Osteocyte (in vitro differentiated cells): ENCODE results near the gene PIMREG. TPM values are rescaled to one million over a fixed set of nuclear protein-coding genes. Genes with fewer than 3 reads are reported as not detected.

ENCODE experiments used
- DNase-seq: peaks from one replicate; pipeline ENCODE4 v3.0.0; 2021; ENCODE audit warnings: mixed read lengths; ENCODE audit not compliant: unreplicated experiment; ENCODE audit errors: extremely low spot score
- H3K27ac Mint-ChIP-seq: one replicate; pipeline ENCODE4 v1.8.0; 2021; ENCODE audit warnings: mild to moderate bottlenecking, mixed read lengths; ENCODE audit not compliant: unreplicated experiment
- H3K27me3 Mint-ChIP-seq: one replicate; pipeline ENCODE4 v1.8.0; 2021; ENCODE audit warnings: mixed read lengths; ENCODE audit not compliant: unreplicated experiment
- H3K36me3 Mint-ChIP-seq: one replicate; pipeline ENCODE4 v1.8.0; 2021; ENCODE audit warnings: mixed read lengths; ENCODE audit not compliant: unreplicated experiment
- H3K4me1 Mint-ChIP-seq: one replicate; pipeline ENCODE4 v1.8.0; 2021; ENCODE audit warnings: mixed read lengths; ENCODE audit not compliant: unreplicated experiment
- H3K4me3 Mint-ChIP-seq: one replicate; pipeline ENCODE4 v1.8.0; 2021; ENCODE audit warnings: mild to moderate bottlenecking, moderate library complexity, mixed read lengths; ENCODE audit not compliant: unreplicated experiment
- H3K9me3 Mint-ChIP-seq: one replicate; pipeline ENCODE4 v1.8.0; 2021; ENCODE audit warnings: mixed read lengths; ENCODE audit not compliant: unreplicated experiment
- total RNA-seq: library from RNA; stranded (reverse); gene quantifications from 2 replicates; pipeline ENCODE4 v1.2.1, GENCODE V29; 2021
- TF ChIP-seq, protein P1 (sequence below): fragments of 200-600 bp; sonication (generic); IDR thresholded peaks from 2 replicates; pipeline ENCODE4 v1.5.0; 2021; ENCODE audit warnings: antibody characterized with exemption, mild to moderate bottlenecking, moderate library complexity

PIMREG gene
- total RNA-seq, 1 donor from 2014 or later: 8.9 TPM

GRCh38 chr17:6456914-6457687, 12.8 kb downstream of the PIMREG start:
- Mint-ChIP-seq H3K36me3 (no peaks in the 10 kb centered on the region), H3K4me3 (no peak overlapping the region), H3K9me3 (no peaks in the 10 kb centered on the region), H3K27me3 (peaks cover 6% of the 10 kb centered on the region), H3K4me1 (peaks cover 13% of the 10 kb centered on the region), H3K27ac (no peak overlapping the region)
- TF ChIP-seq, protein P1, sequence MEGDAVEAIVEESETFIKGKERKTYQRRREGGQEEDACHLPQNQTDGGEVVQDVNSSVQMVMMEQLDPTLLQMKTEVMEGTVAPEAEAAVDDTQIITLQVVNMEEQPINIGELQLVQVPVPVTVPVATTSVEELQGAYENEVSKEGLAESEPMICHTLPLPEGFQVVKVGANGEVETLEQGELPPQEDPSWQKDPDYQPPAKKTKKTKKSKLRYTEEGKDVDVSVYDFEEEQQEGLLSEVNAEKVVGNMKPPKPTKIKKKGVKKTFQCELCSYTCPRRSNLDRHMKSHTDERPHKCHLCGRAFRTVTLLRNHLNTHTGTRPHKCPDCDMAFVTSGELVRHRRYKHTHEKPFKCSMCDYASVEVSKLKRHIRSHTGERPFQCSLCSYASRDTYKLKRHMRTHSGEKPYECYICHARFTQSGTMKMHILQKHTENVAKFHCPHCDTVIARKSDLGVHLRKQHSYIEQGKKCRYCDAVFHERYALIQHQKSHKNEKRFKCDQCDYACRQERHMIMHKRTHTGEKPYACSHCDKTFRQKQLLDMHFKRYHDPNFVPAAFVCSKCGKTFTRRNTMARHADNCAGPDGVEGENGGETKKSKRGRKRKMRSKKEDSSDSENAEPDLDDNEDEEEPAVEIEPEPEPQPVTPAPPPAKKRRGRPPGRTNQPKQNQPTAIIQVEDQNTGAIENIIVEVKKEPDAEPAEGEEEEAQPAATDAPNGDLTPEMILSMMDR: no peak
- DNase-seq: no peak

DNA sequence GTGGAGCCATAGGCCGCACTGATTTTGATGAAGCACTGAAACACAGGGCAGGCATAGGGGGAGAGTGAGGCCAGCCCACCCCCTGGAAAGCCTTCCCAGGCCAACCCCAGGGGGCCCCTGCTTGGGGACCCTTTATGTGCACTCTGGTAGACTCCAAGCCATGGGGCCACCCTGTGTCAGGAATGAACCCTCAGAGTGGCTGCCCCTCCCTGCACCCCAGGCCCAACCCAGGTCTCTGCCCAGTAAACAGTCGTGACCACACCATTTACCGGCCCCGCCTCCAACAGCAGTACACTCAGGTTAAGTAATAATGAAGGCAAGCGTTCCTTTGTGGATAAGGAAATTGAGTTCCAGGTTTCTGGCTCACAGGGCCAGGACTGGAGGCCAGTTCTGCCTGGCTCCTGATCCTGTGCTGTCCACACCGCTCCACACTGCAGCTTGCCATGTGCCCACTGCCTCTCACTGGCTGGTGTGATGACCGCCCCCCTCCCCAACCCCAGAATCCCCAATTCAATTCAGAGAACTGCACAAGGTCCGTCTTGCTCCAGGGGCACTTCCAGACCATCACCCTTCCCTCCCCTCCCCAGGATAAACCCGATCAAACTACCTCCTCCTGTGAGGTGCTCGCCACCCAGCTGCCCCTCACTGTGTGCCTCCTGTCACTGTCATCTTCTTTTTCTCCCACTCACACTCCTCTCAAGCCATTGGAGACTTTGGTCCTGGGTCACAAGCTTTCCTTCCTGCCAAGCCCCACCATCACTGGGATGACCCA, 13.6 kb downstream of the PIMREG start:
- DNase-seq: no peak
- H3K36me3 Mint-ChIP-seq: no peaks in the 10 kb centered on the region
- no peaks in the 10 kb centered on the region for H3K9me3 Mint-ChIP-seq
- H3K27ac Mint-ChIP-seq: no peak overlapping the region
- no peak overlapping the region for H3K4me3 Mint-ChIP-seq
- H3K27me3 Mint-ChIP-seq: peaks cover 6% of the 10 kb centered on the region
- H3K4me1 Mint-ChIP-seq: peaks cover 13% of the 10 kb centered on the region
- TF ChIP-seq, protein P1: no peak

GRCh38 chr17:6458460-6458950, 14.2 kb downstream of the PIMREG start:
- TF ChIP-seq, protein P1: no peak
- H3K9me3 Mint-ChIP-seq: no peaks in the 10 kb centered on the region
- DNase-seq: no peak
- H3K27me3 Mint-ChIP-seq: peaks cover 6% of the 10 kb centered on the region
- no peak overlapping the region for H3K27ac Mint-ChIP-seq
- peaks cover 13% of the 10 kb centered on the region for H3K4me1 Mint-ChIP-seq
- no peak overlapping the region for H3K4me3 Mint-ChIP-seq
- no peaks in the 10 kb centered on the region for H3K36me3 Mint-ChIP-seq

DNA sequence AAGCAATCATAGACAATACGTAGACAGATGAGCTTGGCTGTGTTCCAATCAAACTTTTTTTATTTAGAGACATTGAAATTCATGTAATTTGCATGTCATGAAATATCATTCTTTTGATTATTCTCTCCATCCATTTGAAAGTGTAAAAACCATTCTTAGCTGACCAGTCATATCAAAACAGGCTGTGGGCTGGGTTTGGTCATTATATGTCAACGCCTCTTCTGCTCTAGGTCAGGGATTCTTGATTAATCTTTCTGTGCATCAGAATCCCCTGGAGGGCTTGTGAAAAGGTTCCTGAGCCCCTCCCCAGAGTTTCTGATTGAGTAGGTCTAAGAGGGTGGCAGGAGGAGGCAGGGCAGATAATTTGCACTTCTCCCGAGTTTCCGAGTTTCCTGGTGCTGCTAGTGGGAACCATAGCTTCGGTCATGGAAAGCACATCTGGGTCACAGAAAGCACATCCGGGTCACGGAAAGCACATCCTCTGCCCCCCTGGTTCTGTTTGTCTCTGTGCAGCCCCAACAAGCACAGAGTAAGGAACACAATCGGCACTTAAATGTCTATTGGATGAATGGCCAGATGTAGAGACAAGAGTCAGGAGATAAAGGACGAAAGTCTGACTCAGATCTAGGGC, 16.4 kb downstream of the PIMREG start:
- Mint-ChIP-seq H3K27ac (no peak overlapping the region), H3K9me3 (no peaks in the 10 kb centered on the region), H3K4me3 (no peak overlapping the region), H3K4me1 (peaks cover 7% of the 10 kb centered on the region), H3K36me3 (no peaks in the 10 kb centered on the region), H3K27me3 (peaks cover 6% of the 10 kb centered on the region)
- no peak for DNase-seq
- TF ChIP-seq, protein P1: no peak

DNA sequence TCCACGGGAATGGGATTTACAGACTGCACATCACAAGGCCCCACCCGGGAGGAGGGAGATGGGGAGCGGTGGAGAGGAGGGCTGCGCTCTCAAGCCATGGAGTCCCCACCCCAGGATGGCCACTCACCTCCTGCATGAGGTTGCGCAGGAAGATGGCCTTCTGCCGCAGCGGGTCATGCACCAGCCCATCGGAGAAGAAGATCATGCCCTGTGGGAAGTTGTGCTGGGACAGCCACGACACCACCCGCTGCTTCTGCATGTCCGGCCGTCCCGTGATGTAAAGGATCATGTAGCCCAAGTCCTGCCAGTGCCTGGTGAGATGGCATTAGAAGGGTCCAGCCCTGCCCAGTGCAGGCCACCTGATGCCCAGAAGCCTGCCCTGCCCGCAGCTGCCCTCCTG, 17.0 kb downstream of the PIMREG start:
- peaks cover 6% of the 10 kb centered on the region for H3K27me3 Mint-ChIP-seq
- no peaks in the 10 kb centered on the region for H3K9me3 Mint-ChIP-seq
- TF ChIP-seq, protein P1: no peak
- H3K27ac Mint-ChIP-seq: no peak overlapping the region
- no peak for DNase-seq
- H3K4me3 Mint-ChIP-seq: no peak overlapping the region
- peaks cover 7% of the 10 kb centered on the region for H3K4me1 Mint-ChIP-seq
- H3K36me3 Mint-ChIP-seq: no peaks in the 10 kb centered on the region
